CD4-positive, alpha-beta T cell treated with Interleukin-4 for 4 hours (primary cell): ENCODE data around the gene COBL.

Source experiments
- DNase-seq: peaks from one replicate; pipeline ENCODE4 v3.0.0-alpha.2; 2020

COBL gene

DNA sequence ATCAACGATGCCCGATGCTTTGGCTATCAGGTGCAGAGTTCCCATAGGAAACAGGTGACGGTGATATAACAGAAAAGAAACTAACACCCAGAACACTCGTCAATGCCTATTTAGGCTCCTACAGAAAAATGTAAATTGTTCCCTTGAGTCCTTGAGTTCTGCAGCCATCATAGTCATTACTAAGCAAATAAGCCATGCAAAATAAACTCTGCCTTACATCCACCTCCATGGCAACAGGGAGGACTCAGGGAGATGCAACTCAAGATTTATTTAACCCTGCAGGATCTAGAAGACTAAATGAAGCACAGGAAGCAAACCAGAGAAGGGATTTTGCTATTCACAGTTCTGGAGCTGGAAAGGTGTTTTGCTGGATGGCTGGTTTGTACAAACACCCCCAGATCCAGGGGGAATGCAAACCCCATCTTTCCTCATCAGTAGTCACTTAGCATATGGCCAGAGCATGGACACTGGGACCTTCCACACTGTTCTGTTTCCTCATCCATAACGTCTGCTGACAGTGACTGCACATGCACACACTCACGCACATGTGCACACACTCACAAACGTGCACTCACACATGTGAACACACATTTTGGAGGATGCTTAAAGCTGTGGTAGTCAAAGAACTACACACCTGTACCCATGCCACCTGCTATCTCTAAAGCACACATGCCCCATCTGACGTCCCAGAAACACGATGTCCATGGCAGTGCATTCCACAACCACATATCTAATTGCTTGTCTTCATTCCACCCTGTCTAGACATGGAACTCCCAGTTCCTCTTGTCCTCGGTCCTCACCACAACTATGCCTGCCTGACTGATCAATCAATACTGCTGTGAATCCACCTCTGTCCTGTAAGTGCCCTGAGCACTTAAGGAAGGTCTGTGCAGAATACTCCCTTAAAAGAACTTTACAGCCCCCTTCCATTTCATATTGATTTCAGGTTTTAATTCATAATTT, 178.2 kb downstream of the COBL start:
- DNase-seq: no peak

DNA sequence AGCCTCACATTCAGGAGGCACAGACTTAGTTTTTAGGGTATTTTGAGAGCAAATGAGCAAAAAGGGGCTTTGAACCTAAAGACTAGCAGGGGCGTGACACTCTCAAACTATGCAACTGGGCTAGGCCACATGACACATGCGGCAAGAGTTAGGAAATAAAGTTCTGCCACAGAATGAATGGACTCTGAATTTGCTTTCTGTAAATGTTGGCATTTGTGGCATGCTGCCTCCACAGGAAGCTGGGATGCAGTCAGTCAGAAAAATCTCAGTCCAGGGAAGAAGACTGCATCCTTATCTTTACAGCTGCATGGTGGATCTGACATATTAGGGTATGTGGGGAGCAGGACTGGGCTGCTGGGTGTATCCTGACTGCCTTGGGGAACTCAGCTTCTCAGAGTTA, 181.0 kb downstream of the COBL start:
- no peak for DNase-seq

DNA sequence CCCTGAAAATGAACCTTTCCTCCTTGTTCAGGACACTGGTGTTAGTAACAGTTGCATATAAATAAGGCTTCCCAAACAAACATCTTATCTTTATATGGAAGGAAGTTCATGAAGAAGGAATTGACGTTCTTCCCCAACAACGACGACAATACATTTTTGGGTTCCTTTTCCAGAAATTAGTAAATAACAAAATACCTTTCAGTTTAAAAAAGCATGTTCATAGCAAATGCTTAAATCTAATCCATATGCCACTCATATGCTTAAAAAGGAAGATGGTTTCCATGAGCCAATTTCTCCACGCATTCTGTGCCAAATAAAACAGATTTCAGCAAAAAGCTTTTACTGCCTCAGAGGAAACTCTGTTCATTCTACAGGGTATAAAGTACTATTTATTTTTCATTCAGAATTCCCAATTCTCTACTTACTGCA, 182.6 kb downstream of the COBL start:
- no peak for DNase-seq

DNA sequence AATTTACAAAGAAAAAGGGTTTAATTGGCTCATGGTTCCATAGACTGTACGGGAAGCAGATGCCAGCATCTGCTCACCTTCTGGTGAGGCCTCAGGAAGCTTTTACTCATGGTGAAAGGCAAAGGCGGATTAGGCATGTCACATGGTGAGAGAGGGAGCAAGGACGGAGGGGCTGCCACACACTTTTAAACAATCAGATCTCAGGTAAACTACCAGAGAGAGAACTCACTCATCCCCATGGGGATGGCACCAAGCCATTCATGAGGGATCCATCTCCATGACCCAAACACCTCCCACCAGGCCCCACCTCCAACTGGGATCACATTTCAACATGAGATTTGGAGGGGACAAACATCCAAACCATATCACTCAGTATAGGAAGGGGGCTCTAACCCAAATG, 183.9 kb downstream of the COBL start:
- no peak for DNase-seq

DNA sequence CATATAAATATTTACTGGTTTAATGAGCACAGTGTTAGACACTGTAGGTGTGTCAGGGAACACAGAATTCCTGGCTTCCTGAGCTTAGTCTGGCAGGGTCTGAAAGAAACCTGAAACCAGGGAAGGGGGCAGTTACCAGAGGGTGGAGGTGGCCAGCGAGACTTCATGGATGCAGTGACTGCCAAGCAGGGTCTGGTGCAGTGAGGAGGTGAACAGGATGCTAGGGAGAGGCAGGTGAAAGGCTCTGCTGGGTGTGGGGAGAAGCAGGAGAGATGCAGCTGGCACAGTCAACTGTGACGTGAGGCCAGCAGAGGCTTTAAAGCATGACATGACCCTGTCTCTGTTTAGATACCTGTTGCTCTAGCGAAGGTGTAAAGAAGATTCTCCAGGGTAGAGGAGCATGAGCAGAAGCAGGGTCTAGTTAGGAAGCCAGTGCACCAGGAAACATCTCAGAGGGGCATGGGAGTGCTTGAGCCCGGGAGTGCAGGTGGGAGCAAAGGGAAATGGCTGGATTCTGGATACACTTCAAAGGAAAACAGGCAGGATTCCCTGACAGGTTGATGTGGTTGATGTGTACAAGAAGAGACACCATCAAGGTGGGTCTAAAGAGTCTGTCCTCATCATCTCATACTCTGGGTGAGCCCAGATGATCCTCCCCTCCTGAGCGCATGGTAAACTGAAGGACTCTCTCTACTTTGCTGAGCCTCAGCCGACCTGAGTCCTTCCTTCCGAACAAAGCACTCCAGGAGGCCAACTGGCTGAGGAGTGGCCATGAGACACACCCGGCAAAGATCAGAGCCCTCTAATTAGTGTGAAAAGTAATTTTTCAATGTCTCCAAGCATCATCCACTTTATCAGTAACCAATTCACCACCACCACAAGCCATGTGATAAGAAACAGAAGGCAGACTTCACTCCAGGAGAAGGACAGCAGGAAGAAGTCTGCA, 186.8 kb downstream of the COBL start:
- no peak for DNase-seq

DNA sequence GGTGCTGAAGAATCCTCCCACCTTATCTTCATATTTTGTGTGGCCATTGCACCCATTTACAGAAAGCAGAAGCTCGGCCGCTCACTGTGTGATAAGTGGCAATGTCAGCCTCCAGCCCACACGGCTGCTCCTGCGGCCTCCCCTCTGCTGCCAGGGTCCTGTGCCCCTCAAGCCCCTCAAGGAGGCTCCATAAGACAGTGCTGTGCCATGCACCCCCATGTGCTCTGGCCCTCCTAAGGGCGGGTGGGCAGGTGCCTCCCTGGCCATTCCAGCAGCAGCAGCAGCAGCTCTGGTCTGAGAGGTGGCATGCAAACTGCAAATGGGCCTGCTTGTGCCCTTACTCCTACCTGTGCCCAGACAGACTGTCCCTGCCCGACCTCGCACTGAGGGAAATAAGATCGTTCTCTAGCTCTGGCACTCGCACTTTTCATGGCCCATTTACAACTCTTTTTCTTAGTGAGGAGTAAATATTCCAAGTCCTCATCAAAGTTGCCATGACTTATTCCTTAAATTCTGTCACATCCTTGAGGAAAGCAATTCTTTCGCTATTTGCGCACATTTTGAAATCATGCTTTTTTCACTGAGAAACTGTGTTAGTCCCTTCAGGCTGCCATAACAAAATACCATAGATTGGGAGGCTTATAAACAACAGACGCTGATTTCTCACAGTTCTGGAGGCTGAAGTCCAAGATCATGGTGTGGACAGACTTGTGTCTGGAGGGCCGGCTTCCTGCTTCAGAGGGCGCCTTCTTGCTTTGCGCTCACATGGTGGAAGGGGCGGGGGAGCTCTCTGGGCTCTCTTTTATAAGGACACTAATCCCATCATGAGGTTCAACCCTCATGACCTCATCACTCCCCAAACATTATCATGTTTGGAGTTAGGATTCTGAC, 187.8 kb downstream of the COBL start:
- no peak for DNase-seq

DNA sequence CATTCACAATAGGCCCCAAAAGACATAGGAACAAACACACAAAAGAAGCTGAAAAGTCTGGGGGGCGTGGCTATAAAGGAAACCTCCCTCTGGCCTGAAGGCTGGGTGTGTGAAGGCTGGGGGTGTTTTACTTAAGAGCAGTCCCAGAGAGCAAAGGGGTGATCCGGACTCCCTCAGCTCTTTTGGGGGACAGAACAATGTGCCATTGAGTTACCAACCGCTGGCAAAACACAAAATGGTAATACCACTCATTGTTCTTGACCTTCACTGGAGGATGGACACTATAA, 189.0 kb downstream of the COBL start:
- DNase-seq: no peak

DNA sequence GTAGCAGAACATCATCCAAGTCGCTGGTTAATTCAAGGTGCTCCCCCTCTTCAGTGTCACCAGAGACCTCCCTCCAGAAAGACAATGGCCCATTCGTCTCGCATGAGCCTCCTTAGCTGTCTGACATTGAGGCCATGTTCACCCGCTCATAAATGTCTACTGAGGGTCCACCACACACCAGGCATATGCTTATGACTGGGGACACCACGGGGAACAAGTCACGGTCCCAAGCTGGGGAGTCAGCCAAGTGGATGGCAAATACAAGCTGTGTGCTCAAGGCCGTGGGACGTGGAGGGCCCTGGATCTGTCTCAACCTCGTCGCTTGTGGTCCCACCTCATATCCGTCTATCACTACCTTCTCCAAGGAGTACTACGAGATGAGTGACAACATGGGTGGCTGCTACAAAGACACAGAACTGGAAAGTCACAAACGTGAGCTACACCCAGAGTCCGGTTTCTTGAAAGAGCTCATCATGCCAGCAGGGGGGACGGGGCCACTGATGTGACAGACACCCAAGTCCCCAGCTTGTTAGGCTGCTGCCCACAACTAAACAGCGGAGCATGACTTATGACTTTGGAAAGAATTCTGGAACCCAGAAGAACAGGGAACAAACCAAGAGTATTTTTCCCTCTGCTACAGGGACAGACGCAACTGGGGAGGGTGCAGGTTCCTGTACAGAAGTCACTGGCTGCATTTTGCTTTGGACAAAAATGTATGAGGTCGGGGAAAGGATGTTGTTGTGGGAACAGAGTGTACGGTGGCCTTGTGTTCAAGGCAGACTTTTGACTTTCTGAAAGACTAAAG, 189.6 kb downstream of the COBL start:
- DNase-seq: no peak

DNA sequence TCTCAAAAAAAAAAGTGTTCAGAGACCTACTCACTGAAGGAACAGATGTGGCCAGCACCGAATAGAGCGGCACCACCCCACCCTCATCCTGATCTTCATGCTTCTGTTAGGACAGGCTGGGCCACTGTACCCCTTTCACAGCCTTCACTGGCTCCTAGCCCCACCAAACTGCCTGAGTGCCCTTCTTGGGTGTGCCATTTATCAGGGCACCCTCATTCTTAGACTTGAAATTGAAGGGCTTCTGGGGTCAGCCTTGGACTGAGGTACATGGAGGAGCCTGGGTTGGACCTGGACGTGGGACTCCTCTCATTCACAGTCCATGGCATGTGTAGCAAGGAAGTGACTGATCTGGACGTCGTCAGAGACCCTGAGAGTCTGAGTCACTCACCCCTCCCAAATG, 190.3 kb downstream of the COBL start:
- DNase-seq: no peak

DNA sequence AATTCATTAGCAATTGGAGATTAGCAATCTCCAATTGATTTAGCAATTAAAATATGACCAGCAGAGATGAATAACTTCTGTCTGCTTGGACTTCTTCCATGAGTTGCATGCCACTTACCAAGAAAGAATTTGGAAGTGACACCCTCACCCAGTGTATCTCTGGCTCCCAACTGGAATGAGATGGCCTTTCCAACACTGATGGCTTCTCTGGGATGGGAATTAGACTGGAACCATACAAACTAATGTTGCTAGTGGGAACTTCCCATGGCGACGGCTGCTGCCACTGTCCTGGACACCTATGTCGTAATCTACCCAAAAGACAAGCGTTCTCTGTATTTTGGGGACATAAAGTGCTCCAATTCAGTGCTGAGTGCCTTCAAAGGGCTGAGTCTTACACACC, 192.3 kb downstream of the COBL start:
- DNase-seq: no peak

DNA sequence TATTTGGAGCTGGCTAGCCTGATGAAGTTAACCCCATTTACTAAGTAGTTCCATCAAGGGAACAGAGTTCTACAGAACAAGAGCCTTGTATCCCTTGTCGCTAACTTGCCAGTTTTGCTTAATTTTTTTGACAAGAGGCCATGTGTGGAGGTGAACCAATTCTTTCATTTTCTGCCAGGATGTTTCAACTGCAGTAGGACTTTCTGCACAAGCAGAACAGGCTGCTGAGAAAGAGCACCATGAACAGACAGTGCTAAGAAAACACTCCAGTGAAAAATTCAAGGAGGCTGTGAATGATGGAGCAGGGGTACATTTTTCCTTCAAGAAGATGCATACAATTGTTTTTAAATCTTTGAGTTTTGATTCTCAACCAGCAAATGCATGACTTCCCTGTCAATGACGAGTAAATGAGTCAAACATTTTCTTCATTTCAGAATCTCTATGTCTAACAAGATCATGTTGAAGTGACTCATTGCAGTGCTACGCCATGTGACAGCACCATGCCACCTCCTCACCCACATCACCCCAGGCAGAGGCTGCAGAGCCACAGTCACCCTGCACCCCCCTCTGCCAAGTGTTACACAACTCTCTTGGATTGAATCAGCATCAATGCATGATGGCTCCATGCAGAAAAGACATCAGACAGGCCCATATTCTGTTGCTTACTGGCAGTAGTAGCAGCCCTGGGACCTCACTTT, 193.1 kb downstream of the COBL start:
- DNase-seq: peak; percentile 20

DNA sequence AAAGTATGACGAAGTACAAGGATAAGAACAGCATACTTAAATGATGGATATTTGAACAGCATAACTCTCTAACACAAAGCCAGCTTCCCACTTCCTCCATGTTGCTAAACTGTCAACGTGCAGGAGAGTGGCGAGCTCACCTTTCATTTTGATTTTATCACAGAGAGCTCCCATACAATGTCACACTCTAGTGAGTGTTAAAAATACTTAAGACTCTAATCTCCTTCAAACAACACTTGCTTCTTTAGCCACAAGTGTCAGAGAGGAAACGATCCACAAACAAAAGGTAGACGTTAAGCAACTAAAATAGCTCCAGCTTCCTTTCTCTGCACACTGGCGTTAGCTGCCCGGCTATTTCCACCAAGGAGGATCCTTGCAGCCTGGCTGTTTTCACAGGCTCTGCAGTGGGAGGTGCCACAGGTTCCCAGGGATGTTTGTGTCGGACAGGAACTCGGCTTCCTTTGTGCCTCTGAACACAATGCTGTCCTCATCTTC, 194.6 kb downstream of the COBL start:
- no peak for DNase-seq

DNA sequence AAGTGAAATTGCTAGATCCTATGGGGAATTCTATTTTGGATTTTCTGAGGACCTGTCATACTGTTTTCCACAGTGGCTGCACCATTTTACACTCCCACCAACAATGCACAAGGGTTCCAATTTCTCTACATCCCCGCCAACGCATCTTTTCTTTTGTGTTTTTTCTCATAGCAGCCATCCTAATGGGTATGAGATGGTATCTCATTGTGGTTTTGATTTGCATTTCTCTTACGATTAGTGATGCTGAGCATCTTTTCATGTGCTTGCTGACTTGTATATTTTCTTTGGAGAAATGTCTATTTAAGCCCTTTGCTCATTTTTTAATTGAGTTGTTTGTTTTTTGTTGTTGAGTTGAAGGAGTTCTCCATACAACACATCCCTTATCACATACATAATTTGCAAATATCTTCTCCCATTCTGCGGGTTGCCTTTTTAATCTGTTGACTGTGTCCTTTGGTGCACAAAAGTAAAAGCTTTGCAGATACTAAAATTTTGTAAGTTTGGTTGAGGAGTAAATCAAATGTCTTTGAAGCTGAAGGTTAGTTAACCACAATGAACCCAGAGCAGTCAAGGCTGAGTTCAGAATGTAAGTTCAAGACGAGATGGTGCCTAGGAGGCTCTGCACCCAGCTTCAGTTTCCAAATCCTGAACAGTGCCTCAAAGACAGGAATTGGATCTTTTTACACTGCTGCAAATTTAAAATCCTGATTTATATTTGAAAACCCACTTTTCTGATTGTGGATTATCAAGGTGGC, 195.4 kb downstream of the COBL start:
- DNase-seq: no peak

DNA sequence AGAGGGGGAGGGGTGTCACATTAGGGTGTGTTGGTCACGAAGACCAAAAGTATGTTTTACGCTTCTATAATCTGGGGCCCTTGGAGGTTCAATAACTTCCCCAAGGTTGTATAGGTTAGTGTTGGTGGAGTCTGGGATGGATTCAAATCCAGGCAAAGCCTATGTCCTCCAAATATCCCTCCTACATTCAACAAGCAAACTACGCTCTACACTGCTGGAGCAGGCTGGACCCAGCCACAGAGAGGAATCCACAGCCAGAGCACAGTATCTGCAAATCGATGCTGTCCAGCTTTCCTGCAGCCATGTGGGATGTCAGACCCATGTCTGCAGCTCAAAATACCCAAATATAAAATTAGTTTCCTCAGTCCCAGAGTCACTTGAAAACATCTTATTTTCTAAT, 198.0 kb downstream of the COBL start:
- DNase-seq: no peak

DNA sequence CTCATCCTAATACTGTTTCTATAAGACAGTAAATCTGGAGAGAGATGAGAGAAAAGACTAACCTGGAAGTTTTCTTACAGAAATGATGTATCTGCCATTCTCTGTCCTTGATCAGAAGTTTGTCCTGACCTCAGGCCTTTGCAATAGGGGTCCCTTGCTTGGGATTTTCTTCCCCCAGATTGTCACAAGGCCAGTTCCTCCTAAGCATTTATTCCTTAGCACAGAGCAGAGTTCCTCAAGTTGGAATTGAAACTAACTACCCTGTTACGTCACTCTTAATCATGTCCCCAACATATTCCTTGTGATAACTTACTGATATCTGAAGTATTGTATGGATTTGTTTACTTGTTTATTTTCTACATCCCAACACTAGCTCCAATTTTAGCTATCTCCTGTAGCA, 202.1 kb downstream of the COBL start:
- DNase-seq: no peak

DNA sequence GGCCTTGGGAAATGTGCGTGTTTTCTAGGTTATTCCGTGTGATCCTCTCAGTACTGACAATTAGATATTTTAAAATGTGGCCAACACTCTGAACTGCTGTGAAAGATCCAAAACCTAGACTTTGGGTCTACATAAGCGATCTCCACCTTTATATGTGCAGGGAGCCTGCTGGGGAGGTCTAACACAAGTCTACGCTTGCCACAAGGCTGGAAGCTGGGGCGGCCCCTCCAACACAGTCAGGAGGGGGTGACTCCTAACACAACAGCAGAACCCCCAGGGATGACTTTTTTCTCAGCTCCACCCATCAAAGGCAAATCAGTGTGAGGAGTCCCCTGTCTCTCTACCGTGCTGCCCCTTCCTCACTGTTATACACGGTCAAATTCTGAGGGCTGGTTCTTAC, 202.6 kb downstream of the COBL start:
- DNase-seq: no peak

DNA sequence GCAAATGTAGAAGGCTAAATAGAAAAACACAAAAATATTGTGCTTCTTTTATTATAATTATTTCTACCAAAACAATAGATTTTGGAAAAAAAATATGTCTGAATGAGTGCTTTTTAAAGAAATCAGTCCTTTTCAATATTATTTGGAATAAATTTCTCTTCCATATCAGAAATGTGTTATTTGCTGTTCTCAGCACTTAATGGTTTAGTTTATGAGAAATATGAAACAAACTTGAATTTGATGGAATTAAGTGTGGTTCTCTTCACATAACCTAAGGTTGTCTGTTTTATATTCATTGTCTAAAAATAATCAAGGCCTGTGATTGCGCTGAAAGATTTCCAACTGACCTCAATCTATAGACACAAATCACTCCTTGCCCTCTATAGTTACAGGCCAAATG, 203.0 kb downstream of the COBL start:
- no peak for DNase-seq

DNA sequence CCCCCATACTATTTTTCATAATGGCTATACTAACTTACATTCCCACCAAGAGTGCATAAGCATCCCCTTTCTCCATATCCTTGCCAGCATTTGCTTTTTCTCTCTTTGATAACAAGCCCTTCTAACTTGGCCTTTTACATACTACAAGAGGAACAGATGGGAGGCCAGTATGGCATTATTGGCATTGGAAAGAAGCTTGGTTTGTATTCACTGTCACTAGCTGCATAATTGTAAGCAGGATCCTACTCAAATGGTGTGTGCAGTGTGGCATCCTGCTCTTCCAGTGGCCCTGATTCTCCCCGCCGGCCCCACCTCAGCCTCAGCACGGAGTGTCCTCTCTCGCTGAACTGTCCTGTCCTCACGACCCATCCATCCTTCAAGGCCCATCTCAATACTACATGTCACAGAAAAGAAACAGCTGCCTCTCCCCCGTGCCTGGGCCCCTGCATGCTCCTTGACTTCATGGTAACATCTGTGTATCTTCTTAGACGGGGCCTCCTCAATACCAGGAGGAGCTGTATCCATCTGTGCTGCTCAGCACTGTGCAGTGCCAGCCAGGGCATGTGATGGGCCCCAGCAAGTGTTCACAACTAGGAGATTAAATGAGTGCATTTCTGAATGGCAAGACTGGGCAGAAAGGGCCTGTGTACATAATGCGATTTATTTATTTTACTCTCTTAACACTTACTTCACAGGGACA, 205.2 kb downstream of the COBL start:
- DNase-seq: no peak

DNA sequence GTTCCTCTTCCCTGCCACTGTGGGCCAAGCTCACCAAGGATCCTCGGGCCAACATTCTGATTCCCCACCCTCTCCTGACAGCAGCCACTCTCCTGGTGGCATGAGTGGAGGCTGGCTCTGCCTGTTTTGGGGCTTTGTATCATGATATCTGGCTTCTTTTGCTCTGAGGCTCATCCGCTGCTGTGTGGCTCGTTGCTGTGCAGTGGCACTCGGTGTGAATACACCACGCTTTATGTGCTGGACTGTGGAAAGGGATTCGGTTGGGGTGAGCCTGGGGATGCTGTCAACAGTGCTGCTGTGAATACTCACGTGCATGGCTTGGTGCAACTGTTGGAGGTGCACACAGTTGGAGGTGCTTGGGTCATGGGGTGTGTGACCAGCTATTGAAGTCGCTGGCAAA, 208.5 kb downstream of the COBL start:
- DNase-seq: no peak

DNA sequence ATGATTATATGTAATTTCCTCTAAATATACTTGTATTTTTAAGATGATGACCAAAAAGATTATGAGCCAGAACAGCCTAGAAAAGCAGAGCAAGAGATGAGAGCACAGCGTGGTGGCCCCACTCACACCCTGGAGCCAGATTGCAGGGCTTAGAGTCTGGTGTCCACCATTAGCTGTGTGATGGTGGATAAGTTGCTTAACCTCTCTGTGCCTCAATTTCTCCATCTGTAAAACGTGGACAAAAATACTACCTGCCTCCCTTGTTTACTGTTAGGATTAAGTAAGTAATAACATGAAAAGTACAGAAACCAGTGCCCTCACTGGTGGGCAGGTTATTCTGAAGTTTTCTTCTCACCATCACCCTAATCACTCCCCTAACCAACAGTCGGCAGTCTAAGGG, 212.3 kb downstream of the COBL start:
- no peak for DNase-seq
